Adrenal gland (tissue), 12 donors: ENCODE data around the gene NPSR1. TPM values are rescaled to one million over a fixed set of nuclear protein-coding genes. Genes with fewer than 3 reads are reported as not detected.

Source experiments
- DNase-seq, 7 donors: peaks; one replicate each; pipeline ENCODE4 v3.0.0-alpha.2; 2019 to 2020
- H3K27ac ChIP-seq, 5 donors: fragments of 200-600 bp; sonication (generic) in 4 of 5; 1 replicate in 3 of 5; 2 replicates in 2 of 5; pipeline versions ENCODE4 v1.5.1 to v1.8.0; 2016 to 2020; ENCODE audit warnings: mild to moderate bottlenecking in 1 of 5
- H3K27me3 ChIP-seq: fragments of 200-600 bp; 2 replicates; pipeline ENCODE4 v1.8.0; 2021
- H3K36me3 ChIP-seq, 2 donors: fragments of 200-600 bp; replicated peaks in 1 of 2; 1 replicate in 1 of 2; 2 replicates in 1 of 2; pipeline versions ENCODE4 v1.5.1 to v1.8.0; 2018 to 2022
- H3K4me1 ChIP-seq, 2 donors: fragments of 200-600 bp; replicated peaks in 1 of 2; 1 replicate in 1 of 2; 2 replicates in 1 of 2; pipeline versions ENCODE4 v1.5.1 to v1.8.0; 2018 to 2021
- H3K4me3 ChIP-seq, 4 donors: fragments of 200-600 bp; sonication (generic) in 3 of 4; one replicate each; pipeline ENCODE4 v1.5.1; 2016 to 2018
- H3K9me3 ChIP-seq, 3 donors: fragments of 200-600 bp; sonication (generic) in 1 of 3; replicated peaks in 1 of 3; 1 replicate in 2 of 3; 2 replicates in 1 of 3; pipeline versions ENCODE4 v1.5.1 to v1.8.0; 2016 to 2021
- CTCF ChIP-seq, 6 experiments: fragments of 450-650 bp in 4 of 6; fragments of 200-600 bp in 2 of 6; sonication (generic) in 1 of 6; IDR thresholded peaks; 1 replicate in 5 of 6; 2 replicates in 1 of 6; pipeline versions ENCODE4 v1.5.1 to v1.8.0; 2016 to 2021; ENCODE audit warnings: antibody characterized with exemption in 6 of 6, mild to moderate bottlenecking in 2 of 6, moderate library complexity in 1 of 6
- POLR2A ChIP-seq, 2 donors: fragments of 450-650 bp; IDR thresholded peaks; one replicate each; pipeline ENCODE4 v1.6.1; 2017; ENCODE audit warnings: antibody characterized with exemption in 2 of 2, mild to moderate bottlenecking in 2 of 2, moderate library complexity in 1 of 2
- WGBS, 4 donors: extraction: QIAGEN DNeasy Blood & Tissue Kit in 2 of 4; methylation state at CpG; one replicate each; pipeline versions ENCODE4 v1.1.5 to v1.1.7; 2013 to 2017; 5-methylcytosine and 5-hydroxymethylcytosine counted together
- intact Hi-C, 2 donors: fragments of 100-400 bp; cut with DNase I; formaldehyde crosslinking; loops; one replicate each; pipeline versions ENCODE4 v1.14.1 to v1.15.0; 2022 to 2023
- polyA plus RNA-seq, 3 donors: library from polyadenylated mRNA; stranded (reverse); fragments of 200-250 nt in 2 of 3; fragments of 350-450 nt in 1 of 3; fragmentation: Illumina TruSeq in 1 of 3; extraction: RNeasy Lipid Tissue Mini Kit (QIAGEN cat#74804) in 1 of 3; gene quantifications; one replicate each; pipeline ENCODE4 v1.2.3, GENCODE V29; 2013 to 2014
- total RNA-seq, 9 donors: library from RNA; depleted of rRNA in 4 of 9; stranded (reverse); fragments of >200 nt in 4 of 9; fragments of 120-200 nt in 1 of 9; fragmentation: NEBNext Ultra II Directional in 1 of 9; extraction: Animal tissue kit (Norgen Biotek cat#: 25700) in 1 of 9; gene quantifications; one replicate each; pipeline versions ENCODE4 v1.1.0 to v1.2.4, GENCODE V29; 2013 to 2023
- donor health status: healthy with polysubstance abuse.
- donor health status: Bipolar disorder and iron deficiency.
- donor health status: DM: yes; HTN: yes; CAD: no.
- donor health status: DM: no; HTN: no; CAD: no.
- donor health status: DM: no; HTN: no; CAD: no.
- donor health status: DM: yes; HTN: yes; CAD: no.

Gene NPSR1
- total and polyA plus RNA-seq, 12 donors: not detected

- H3K9me3 ChIP-seq: no peaks in the 10 kb centered on the region
- DNase-seq: no peak
- no peaks in the 10 kb centered on the region for H3K27me3 ChIP-seq
- H3K36me3 ChIP-seq: no peaks in the 10 kb centered on the region
- peaks cover 0 to 5% of the 10 kb centered on the region in 2 donors for H3K4me1 ChIP-seq
- WGBS, 4 donors: 88 to 100% (median 94%) methylated on average over 1 of the region's 1 CpG
- TF ChIP-seq POLR2A (IDR thresholded peaks at IDR 0.05) (no peak), CTCF (IDR thresholded peaks at IDR 0.05) (no peak)
- no peak overlapping the region for H3K27ac ChIP-seq
- intact Hi-C loops: no loop called here
- H3K4me3 ChIP-seq: no peak overlapping the region
Observed at GRCh38 chr7:34726221-34726620, 68.2 kb downstream of the NPSR1 start.

- peaks cover 0 to 5% of the 10 kb centered on the region in 2 donors for H3K4me1 ChIP-seq
- WGBS, 4 donors: 78 to 90% (median 84%) methylated on average over 2 of the region's 2 CpGs
- intact Hi-C loops: no loop called here
- H3K9me3 ChIP-seq: no peaks in the 10 kb centered on the region
- H3K27ac ChIP-seq: no peak overlapping the region
- H3K27me3 ChIP-seq: no peaks in the 10 kb centered on the region
- no peaks in the 10 kb centered on the region for H3K36me3 ChIP-seq
- no peak for DNase-seq
- no peak for TF ChIP-seq CTCF (IDR thresholded peaks at IDR 0.05)
- TF ChIP-seq POLR2A (IDR thresholded peaks at IDR 0.05): no peak
- no peak overlapping the region for H3K4me3 ChIP-seq
Observed at GRCh38 chr7:34727464-34727995, 69.5 kb downstream of the NPSR1 start.

GRCh38 chr7:34728156-34728555 is 70.1 kb downstream of the NPSR1 start:
- H3K9me3 ChIP-seq: no peaks in the 10 kb centered on the region
- TF ChIP-seq CTCF (IDR thresholded peaks at IDR 0.05) (no peak), POLR2A (IDR thresholded peaks at IDR 0.05) (no peak)
- peaks cover 0 to 5% of the 10 kb centered on the region in 2 donors for H3K4me1 ChIP-seq
- no peak for DNase-seq
- H3K27ac ChIP-seq: no peak overlapping the region
- 82 to 88% (median 86%) methylated on average over 7 of the region's 7 CpGs for WGBS, 4 donors
- intact Hi-C loops: no loop called here
- H3K27me3 ChIP-seq: no peaks in the 10 kb centered on the region
- no peaks in the 10 kb centered on the region for H3K36me3 ChIP-seq
- no peak overlapping the region for H3K4me3 ChIP-seq

GRCh38 chr7:34734771-34735170 is 76.8 kb downstream of the NPSR1 start:
- Histone ChIP-seq H3K4me1 (no peaks in the 10 kb centered on the region), H3K4me3 (no peak overlapping the region), H3K27ac (no peak overlapping the region), H3K27me3 (no peaks in the 10 kb centered on the region), H3K36me3 (no peaks in the 10 kb centered on the region), H3K9me3 (no peaks in the 10 kb centered on the region)
- DNase-seq: no peak
- no peak for TF ChIP-seq CTCF (IDR thresholded peaks at IDR 0.05)
- TF ChIP-seq POLR2A (IDR thresholded peaks at IDR 0.05): no peak
- 93 to 95% (median 94%) methylated on average over 1 of the region's 1 CpG for WGBS, 4 donors
- intact Hi-C loops: no loop called here
